Measurements from ENCODE around the gene MSGN1. TPM values are rescaled to one million over a fixed set of nuclear protein-coding genes. Genes with fewer than 3 reads are reported as not detected.

Gene MSGN1
- polyA plus RNA-seq, 1 of the 3 experiments (the other 2 are of a cell fraction): not detected

- Histone ChIP-seq H3K36me3 (replicated peaks in 1 of 2; ENCODE audit: control insufficient read depth in 1 of 2, insufficient read depth in 2 of 2, low read length in 1 of 2) (peaks cover 44 to 81% of the 10 kb centered on the region in 2 experiments), H3K79me2 (ENCODE audit: insufficient read depth) (no peaks in the 10 kb centered on the region), H3K4me1 (ENCODE audit: control insufficient read depth in 1 of 2, insufficient read depth in 2 of 2, low read depth in 1 of 2, low read length in 1 of 2) (no peaks in the 10 kb centered on the region; a peak in 2 of 4 replicates), H3K4me2 (no peak overlapping the region), H2AFZ (ENCODE audit: low read depth) (no peak overlapping the region), H3K9ac (no peak overlapping the region), H3K9me2 (no peaks in the 10 kb centered on the region), H3K9me3 (no peaks in the 10 kb centered on the region), H4K20me1 (ENCODE audit: insufficient read depth) (no peaks in the 10 kb centered on the region), H3K4me3 (ENCODE audit: low read depth in 2 of 2, low read length in 1 of 2) (no peak overlapping the region), H3F3A (replicated peaks; ENCODE audit: insufficient read depth) (peaks cover 2% of the 10 kb centered on the region), H3K27ac (ENCODE audit: low read depth in 2 of 2, low read length in 1 of 2) (no peak overlapping the region), H3K27me3 (ENCODE audit: insufficient read depth) (no peaks in the 10 kb centered on the region)
- CTCF ChIA-PET: interaction anchor here (1.2 to 1.6 kb wide), 3 partner anchors 14 to 38 kb away, joined by 3 to 4 read pairs (median 4); partner anchors contain the start of genes GEN1 and SMC6
- WGBS (ENCODE audit: low lambda C conversion rate): 97% methylated on average over 2 of the region's 2 CpGs
- POLR2A ChIA-PET: no interaction called here
- no peak for DNase-seq
- no peak for TF ChIP-seq RXRA (IDR thresholded peaks at IDR 0.05; ENCODE audit: borderline replicate concordance, low read depth)
- TF ChIP-seq, protein P1, sequence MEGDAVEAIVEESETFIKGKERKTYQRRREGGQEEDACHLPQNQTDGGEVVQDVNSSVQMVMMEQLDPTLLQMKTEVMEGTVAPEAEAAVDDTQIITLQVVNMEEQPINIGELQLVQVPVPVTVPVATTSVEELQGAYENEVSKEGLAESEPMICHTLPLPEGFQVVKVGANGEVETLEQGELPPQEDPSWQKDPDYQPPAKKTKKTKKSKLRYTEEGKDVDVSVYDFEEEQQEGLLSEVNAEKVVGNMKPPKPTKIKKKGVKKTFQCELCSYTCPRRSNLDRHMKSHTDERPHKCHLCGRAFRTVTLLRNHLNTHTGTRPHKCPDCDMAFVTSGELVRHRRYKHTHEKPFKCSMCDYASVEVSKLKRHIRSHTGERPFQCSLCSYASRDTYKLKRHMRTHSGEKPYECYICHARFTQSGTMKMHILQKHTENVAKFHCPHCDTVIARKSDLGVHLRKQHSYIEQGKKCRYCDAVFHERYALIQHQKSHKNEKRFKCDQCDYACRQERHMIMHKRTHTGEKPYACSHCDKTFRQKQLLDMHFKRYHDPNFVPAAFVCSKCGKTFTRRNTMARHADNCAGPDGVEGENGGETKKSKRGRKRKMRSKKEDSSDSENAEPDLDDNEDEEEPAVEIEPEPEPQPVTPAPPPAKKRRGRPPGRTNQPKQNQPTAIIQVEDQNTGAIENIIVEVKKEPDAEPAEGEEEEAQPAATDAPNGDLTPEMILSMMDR (IDR thresholded peaks at IDR 0.05): no peak
- no peak for TF ChIP-seq EZH2phosphoT487 (IDR thresholded peaks at IDR 0.05; ENCODE audit: borderline replicate concordance, low read depth)
- TF ChIP-seq FOXM1 (IDR thresholded peaks at IDR 0.05; ENCODE audit: low read depth): no peak
- TF ChIP-seq CHD2 (IDR thresholded peaks at IDR 0.05; ENCODE audit: low read length, partially characterized antibody): no peak
These were observed 43.7 kb upstream of the MSGN1 start for GRCh38 chr2:17772532-17772931.

- TF ChIP-seq JUND (IDR thresholded peaks at IDR 0.05): no peak
- no peak for TF ChIP-seq TCF12 (IDR thresholded peaks at IDR 0.05)
- TF ChIP-seq REST (IDR thresholded peaks at IDR 0.05; ENCODE audit: low read depth, low read length): no peak
- no peak for TF ChIP-seq MXI1 (IDR thresholded peaks at IDR 0.05; ENCODE audit: low read depth, low read length)
- TF ChIP-seq GABPA (IDR thresholded peaks at IDR 0.05; ENCODE audit: low read depth): no peak
- TF ChIP-seq SMC3 (IDR thresholded peaks at IDR 0.05; ENCODE audit: low read depth, low read length): no peak
- no peak for TF ChIP-seq MAX (IDR thresholded peaks at IDR 0.05; ENCODE audit: low read depth)
- no peak for TF ChIP-seq RCOR1 (IDR thresholded peaks at IDR 0.05; ENCODE audit: low read length)
- TF ChIP-seq GATA2 (CRISPR knock-in tag; IDR thresholded peaks at IDR 0.05): no peak
- TF ChIP-seq EZH2phosphoT487 (IDR thresholded peaks at IDR 0.05; ENCODE audit: borderline replicate concordance, low read depth): no peak
- TF ChIP-seq RXRA (IDR thresholded peaks at IDR 0.05; ENCODE audit: borderline replicate concordance, low read depth): no peak
- TF ChIP-seq POLR2AphosphoS5 (IDR thresholded peaks at IDR 0.05; ENCODE audit: low read depth, low read length): no peak
- TF ChIP-seq, protein P2, sequence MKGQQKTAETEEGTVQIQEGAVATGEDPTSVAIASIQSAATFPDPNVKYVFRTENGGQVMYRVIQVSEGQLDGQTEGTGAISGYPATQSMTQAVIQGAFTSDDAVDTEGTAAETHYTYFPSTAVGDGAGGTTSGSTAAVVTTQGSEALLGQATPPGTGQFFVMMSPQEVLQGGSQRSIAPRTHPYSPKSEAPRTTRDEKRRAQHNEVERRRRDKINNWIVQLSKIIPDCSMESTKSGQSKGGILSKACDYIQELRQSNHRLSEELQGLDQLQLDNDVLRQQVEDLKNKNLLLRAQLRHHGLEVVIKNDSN (IDR thresholded peaks at IDR 0.05; ENCODE audit: borderline replicate concordance, low read depth): no peak
- no peak for DNase-seq
- Histone ChIP-seq H3K4me1 (ENCODE audit: control insufficient read depth in 1 of 2, insufficient read depth in 2 of 2, low read depth in 1 of 2, low read length in 1 of 2) (no peaks in the 10 kb centered on the region), H3K9me2 (no peaks in the 10 kb centered on the region), H3K4me2 (no peak overlapping the region), H2AFZ (ENCODE audit: low read depth) (no peak overlapping the region), H3K27ac (ENCODE audit: low read depth in 2 of 2, low read length in 1 of 2) (no peak overlapping the region), H3K9ac (no peak overlapping the region), H3K9me3 (no peaks in the 10 kb centered on the region), H3K79me2 (ENCODE audit: insufficient read depth) (no peaks in the 10 kb centered on the region), H3K27me3 (ENCODE audit: insufficient read depth) (no peaks in the 10 kb centered on the region), H3F3A (replicated peaks; ENCODE audit: insufficient read depth) (peaks cover 8% of the 10 kb centered on the region), H3K36me3 (replicated peaks in 1 of 2; ENCODE audit: control insufficient read depth in 1 of 2, insufficient read depth in 2 of 2, low read length in 1 of 2) (peaks cover 46 to 63% of the 10 kb centered on the region in 2 experiments), H4K20me1 (ENCODE audit: insufficient read depth) (no peaks in the 10 kb centered on the region), H3K4me3 (ENCODE audit: low read depth in 2 of 2, low read length in 1 of 2) (no peak overlapping the region)
- CTCF ChIA-PET: interaction anchor here (1.0 to 2.0 kb wide), 3 partner anchors 20 to 61 kb away, joined by 3 to 6 read pairs (median 5); no protein-coding TSS in a partner anchor
- POLR2A ChIA-PET: no interaction called here
- 88% methylated on average over 1 of the region's 1 CpG for WGBS (ENCODE audit: low lambda C conversion rate)
These were observed 35.7 kb upstream of the MSGN1 start for GRCh38 chr2:17780546-17780945.

Measured in SK-N-SH (cell line).